ENCODE results near the gene CDK9. TPM values are rescaled to one million over a fixed set of nuclear protein-coding genes. Genes with fewer than 3 reads are reported as not detected.
A peak's percentile ranks its signal among the peaks of the same experiment; 100 is the strongest.
"Not testable (repeated sequence)": the region's sequence is repeated elsewhere in the genome, so short reads cannot be mapped to it uniquely, and the experiment has no call there.

CDK9 gene
- total and polyA plus RNA-seq, 2 experiments from 2014 or later = 139 to 162 TPM

- Histone ChIP-seq H3K36me3 (no peaks in the 10 kb centered on the region), H3K27me3 (no peaks in the 10 kb centered on the region), H3K27ac (no peak overlapping the region), H3K9me3 (ENCODE audit: low read depth) (no peaks in the 10 kb centered on the region), H3K4me3 (no peak overlapping the region), H3K4me1 (ENCODE audit: low read depth) (peaks cover 16% of the 10 kb centered on the region)
- TF ChIP-seq CTCF (IDR thresholded peaks at IDR 0.05; ENCODE audit: low read depth, low read length) = no peak
- peak; percentile 86 to 90 for DNase-seq (ENCODE audit: low read depth in 1 of 2, low spot score in 1 of 2)
Observed at GRCh38 chr9:127828262-127829031, 42.6 kb downstream of the CDK9 start.

- no peak for DNase-seq (ENCODE audit: low read depth in 1 of 2, low spot score in 1 of 2)
- no peak for TF ChIP-seq CTCF (IDR thresholded peaks at IDR 0.05; ENCODE audit: low read depth, low read length)
- peaks cover 16% of the 10 kb centered on the region for H3K4me1 ChIP-seq (ENCODE audit: low read depth)
- H3K9me3 ChIP-seq (ENCODE audit: low read depth) = no peaks in the 10 kb centered on the region
- no peak overlapping the region for H3K4me3 ChIP-seq
- H3K27ac ChIP-seq = no peak overlapping the region
- H3K36me3 ChIP-seq = no peaks in the 10 kb centered on the region
- H3K27me3 ChIP-seq = no peaks in the 10 kb centered on the region
Observed at GRCh38 chr9:127829205-127829906, 43.5 kb downstream of the CDK9 start.

- no peak overlapping the region for H3K4me3 ChIP-seq
- TF ChIP-seq CTCF (IDR thresholded peaks at IDR 0.05; ENCODE audit: low read depth, low read length) = no peak
- no peaks in the 10 kb centered on the region for H3K36me3 ChIP-seq
- no peak overlapping the region for H3K27ac ChIP-seq
- H3K9me3 ChIP-seq (ENCODE audit: low read depth) = no peaks in the 10 kb centered on the region
- peaks cover 29% of the 10 kb centered on the region for H3K4me1 ChIP-seq (ENCODE audit: low read depth)
- no peaks in the 10 kb centered on the region for H3K27me3 ChIP-seq
- no peak for DNase-seq (ENCODE audit: low read depth in 1 of 2, low spot score in 1 of 2)
Observed at GRCh38 chr9:127832248-127832647, 46.4 kb downstream of the CDK9 start.

- DNase-seq (ENCODE audit: low read depth in 1 of 2, low spot score in 1 of 2) = peak in 1 of 2 donors; percentile 69
- Histone ChIP-seq H3K27me3 (no peaks in the 10 kb centered on the region), H3K9me3 (ENCODE audit: low read depth) (no peaks in the 10 kb centered on the region), H3K36me3 (no peaks in the 10 kb centered on the region), H3K4me1 (ENCODE audit: low read depth) (peaks cover 36% of the 10 kb centered on the region), H3K4me3 (no peak overlapping the region), H3K27ac (no peak overlapping the region)
- TF ChIP-seq CTCF (IDR thresholded peaks at IDR 0.05; ENCODE audit: low read depth, low read length) = no peak
Observed at GRCh38 chr9:127833555-127833954, 47.7 kb downstream of the CDK9 start.

GRCh38 chr9:127835991-127836516 is 50.2 kb downstream of the CDK9 start:
- peak; percentile 61 to 73 for DNase-seq (ENCODE audit: low read depth in 1 of 2, low spot score in 1 of 2)
- Histone ChIP-seq H3K27me3 (no peaks in the 10 kb centered on the region), H3K4me1 (ENCODE audit: low read depth) (peaks cover 34% of the 10 kb centered on the region), H3K4me3 (no peak overlapping the region), H3K9me3 (ENCODE audit: low read depth) (no peaks in the 10 kb centered on the region), H3K27ac (peak overlapping the region; percentile 88), H3K36me3 (no peaks in the 10 kb centered on the region)
- TF ChIP-seq CTCF (IDR thresholded peaks at IDR 0.05; ENCODE audit: low read depth, low read length) = no peak

- Histone ChIP-seq H3K27ac (peak overlapping the region; percentile 88), H3K4me1 (ENCODE audit: low read depth) (peaks cover 34% of the 10 kb centered on the region)
- not testable (repeated sequence) for H3K9me3 ChIP-seq (ENCODE audit: low read depth); DNase-seq (ENCODE audit: low read depth in 1 of 2, low spot score in 1 of 2); H3K36me3 ChIP-seq; H3K27me3 ChIP-seq; H3K4me3 ChIP-seq
Observed at GRCh38 chr9:127836561-127836960, 50.7 kb downstream of the CDK9 start.
